H1 (cell line): Measurements from ENCODE around the gene FXR1. TPM values are rescaled to one million over a fixed set of nuclear protein-coding genes. Genes with fewer than 3 reads are reported as not detected.

Experiments
- CTCF ChIA-PET: fragments of 300-600 bp; sonication (Branson Sonifier 250); formaldehyde crosslinking; loops from one replicate; lab custom pipeline; 2021; ENCODE audit not compliant: partially characterized antibody; lab: Charles Lee
- POLR2A ChIA-PET: fragments of 300-600 bp; sonication (Branson Sonifier 250); formaldehyde crosslinking; loops from one replicate; lab custom pipeline; 2021; ENCODE audit warnings: inconsistent platforms; ENCODE audit not compliant: partially characterized antibody; lab: Charles Lee
- DNase-seq, 2 experiments: peaks; one replicate each; pipeline versions ENCODE4 v3.0.0 to v3.0.0-alpha.2; 2010 to 2022; ENCODE audit warnings: low spot score in 2 of 2, low read depth in 1 of 2, mixed read lengths in 1 of 2
- FAIRE-seq: peaks from 2 replicates; lab custom pipeline; 2011; peaks lifted over from hg19 to GRCh38; lab: Jason Lieb, UNC
- H2AFZ ChIP-seq: 2 replicates; pipeline ENCODE4 v1.8.1; 2012; ENCODE audit warnings: low read length, inconsistent platforms
- H2AK5ac ChIP-seq: 2 replicates; pipeline ENCODE4 v1.6.1; 2013; ENCODE audit warnings: low read depth, low read length
- H2BK120ac ChIP-seq: replicated peaks from 2 replicates; pipeline ENCODE3; 2013; ENCODE audit warnings: low read depth, low read length, inconsistent platforms
- H2BK12ac ChIP-seq: 2 replicates; pipeline ENCODE4 v1.6.1; 2013; ENCODE audit warnings: low read depth, low read length
- H2BK15ac ChIP-seq: 2 replicates; pipeline ENCODE4 v1.6.1; 2013; ENCODE audit warnings: low read length
- H2BK20ac ChIP-seq: 2 replicates; pipeline ENCODE4 v1.6.1; 2013; ENCODE audit warnings: low read length
- H2BK5ac ChIP-seq: 2 replicates; pipeline ENCODE4 v1.6.1; 2013; ENCODE audit warnings: low read depth, low read length
- H3K14ac ChIP-seq: 2 replicates; pipeline ENCODE4 v1.6.1; 2013; ENCODE audit warnings: inconsistent platforms; ENCODE audit not compliant: insufficient read length
- H3K18ac ChIP-seq: 2 replicates; pipeline ENCODE4 v1.6.1; 2013; ENCODE audit warnings: low read length; ENCODE audit errors: extremely low read depth
- H3K23ac ChIP-seq: 2 replicates; pipeline ENCODE4 v1.6.1; 2013; ENCODE audit warnings: inconsistent platforms; ENCODE audit not compliant: insufficient read length
- H3K23me2 ChIP-seq: 2 replicates; pipeline ENCODE4 v1.6.1; 2013; ENCODE audit warnings: low read depth, low read length
- H3K27ac ChIP-seq: 2 replicates; pipeline ENCODE4 v1.6.1; 2011; ENCODE audit warnings: low read depth, low read length, inconsistent platforms
- H3K27me3 ChIP-seq, 4 experiments: replicated peaks in 1 of 4; 1 replicate in 1 of 4; 2 replicates in 3 of 4; pipeline versions ENCODE4 v1.6.1 to v1.8.1; 2011 to 2013; ENCODE audit warnings: low read length in 3 of 4, mild to moderate bottlenecking in 3 of 4, inconsistent platforms in 2 of 4, mixed read lengths in 2 of 4, moderate library complexity in 1 of 4; ENCODE audit not compliant: control insufficient read depth in 3 of 4, insufficient read depth in 3 of 4; ENCODE audit errors: extremely low read depth in 1 of 4
- H3K36me3 ChIP-seq, 4 experiments: 2 replicates each; pipeline versions ENCODE4 v1.6.1 to v1.8.1; 2011 to 2013; ENCODE audit warnings: mild to moderate bottlenecking in 4 of 4, low read length in 3 of 4, moderate library complexity in 2 of 4, control low read depth in 1 of 4, inconsistent platforms in 1 of 4; ENCODE audit not compliant: insufficient read depth in 4 of 4, control insufficient read depth in 2 of 4
- H3K4ac ChIP-seq: replicated peaks from 2 replicates; pipeline ENCODE3; 2013; ENCODE audit warnings: low read length, low read depth, mixed read lengths, inconsistent platforms; ENCODE audit not compliant: insufficient read length
- H3K4me1 ChIP-seq, 4 experiments: replicated peaks in 1 of 4; 1 replicate in 1 of 4; 2 replicates in 3 of 4; pipeline versions ENCODE4 v1.6.1 to v1.8.1; 2011 to 2013; ENCODE audit warnings: low read length in 3 of 4, inconsistent platforms in 2 of 4, mixed read lengths in 1 of 4; ENCODE audit not compliant: insufficient read depth in 4 of 4, control insufficient read depth in 3 of 4
- H3K4me2 ChIP-seq, 2 experiments: 2 replicates each; pipeline versions ENCODE4 v1.6.1 to v1.8.1; 2011 to 2013; ENCODE audit warnings: low read depth in 2 of 2, low read length in 2 of 2, control low read depth in 1 of 2, inconsistent platforms in 1 of 2, mild to moderate bottlenecking in 1 of 2; ENCODE audit not compliant: insufficient read depth in 1 of 2
- H3K4me3 ChIP-seq, 4 experiments: fragments of 200-600, 300-600 bp in 1 of 4; sonication (generic), shearing (Covaris generic), sonication (Bioruptor Twin) in 1 of 4; 2 replicates each; pipeline versions ENCODE4 v1.5.1 to v1.8.1; 2011 to 2016; ENCODE audit warnings: low read length in 4 of 4, low read depth in 3 of 4, control low read depth in 2 of 4, inconsistent platforms in 2 of 4, mild to moderate bottlenecking in 2 of 4, mixed read lengths in 1 of 4, moderate library complexity in 1 of 4; ENCODE audit not compliant: insufficient read depth in 2 of 4; ENCODE audit errors: extremely low read depth in 1 of 4
- H3K56ac ChIP-seq: replicated peaks from 2 replicates; pipeline ENCODE3; 2013; ENCODE audit warnings: low read depth, mild to moderate bottlenecking, mixed read lengths, low read length, inconsistent platforms; ENCODE audit not compliant: insufficient read length
- H3K79me1 ChIP-seq: 2 replicates; pipeline ENCODE4 v1.6.1; 2013; ENCODE audit warnings: low read depth, low read length, control low read depth
- H3K79me2 ChIP-seq, 2 experiments: 2 replicates each; pipeline versions ENCODE4 v1.6.1 to v1.8.1; 2012 to 2013; ENCODE audit warnings: low read length in 2 of 2, mild to moderate bottlenecking in 2 of 2, inconsistent platforms in 1 of 2; ENCODE audit not compliant: insufficient read depth in 2 of 2, control insufficient read depth in 1 of 2
- H3K9ac ChIP-seq, 4 experiments: replicated peaks in 1 of 4; 1 replicate in 1 of 4; 2 replicates in 3 of 4; pipeline versions ENCODE4 v1.6.1 to v1.8.1; 2011 to 2013; ENCODE audit warnings: low read depth in 3 of 4, low read length in 3 of 4, control low read depth in 2 of 4, mild to moderate bottlenecking in 2 of 4, moderate library complexity in 2 of 4, inconsistent platforms in 1 of 4; ENCODE audit errors: extremely low read depth in 1 of 4
- H3K9me3 ChIP-seq, 2 experiments: 2 replicates each; pipeline versions ENCODE4 v1.6.1 to v1.8.1; 2012 to 2013; ENCODE audit warnings: mild to moderate bottlenecking in 2 of 2, moderate library complexity in 2 of 2, control low read depth in 1 of 2, inconsistent platforms in 1 of 2, low read depth in 1 of 2, low read length in 1 of 2, mixed read lengths in 1 of 2; ENCODE audit not compliant: insufficient read depth in 2 of 2
- H4K20me1 ChIP-seq, 2 experiments: replicated peaks in 1 of 2; 2 replicates each; pipeline versions ENCODE3 to v1.8.1; 2011 to 2013; ENCODE audit warnings: inconsistent platforms in 2 of 2, low read length in 2 of 2, mild to moderate bottlenecking in 1 of 2; ENCODE audit not compliant: insufficient read depth in 2 of 2, control insufficient read depth in 1 of 2
- H4K5ac ChIP-seq: 2 replicates; pipeline ENCODE4 v1.6.1; 2013; ENCODE audit warnings: low read length, low read depth, mixed read lengths, inconsistent platforms; ENCODE audit not compliant: insufficient read length
- H4K8ac ChIP-seq: 2 replicates; pipeline ENCODE4 v1.8.0; 2013; ENCODE audit warnings: mild to moderate bottlenecking, moderate library complexity, low read length, inconsistent platforms; ENCODE audit not compliant: insufficient read depth; ENCODE audit errors: extremely low read depth
- H4K91ac ChIP-seq: replicated peaks from 2 replicates; pipeline ENCODE3; 2013; ENCODE audit warnings: low read length, mixed read lengths, inconsistent platforms; ENCODE audit not compliant: insufficient read length
- BACH1 ChIP-seq: IDR thresholded peaks from 2 replicates; pipeline ENCODE4 v1.6.1; 2012; ENCODE audit warnings: low read length, improper control_type of control experiment
- JUND ChIP-seq: IDR thresholded peaks from 2 replicates; pipeline ENCODE4 v1.6.1; 2011; ENCODE audit warnings: mild to moderate bottlenecking, improper control_type of control experiment, low read length
- KDM1A ChIP-seq: fragments of 200-600, 300-600 bp; sonication (generic); IDR thresholded peaks from 2 replicates; pipeline ENCODE4 v1.7.1; 2016; ENCODE audit warnings: mild to moderate bottlenecking, low read length, borderline replicate concordance
- KDM4A ChIP-seq: IDR thresholded peaks from one replicate; pipeline ENCODE4 v1.7.1; 2012; ENCODE audit warnings: low read depth, mild to moderate bottlenecking, moderate library complexity, low read length, inconsistent platforms; ENCODE audit not compliant: severe bottlenecking
- RFX5 ChIP-seq: IDR thresholded peaks from 2 replicates; pipeline ENCODE4 v1.6.1; 2011; ENCODE audit warnings: low read depth, low read length, improper control_type of control experiment, borderline replicate concordance
- SIN3A ChIP-seq, 2 experiments: IDR thresholded peaks in 1 of 2; conservative IDR thresholded peaks in 1 of 2; 2 replicates each; pipeline ENCODE4 v1.6.1; 2011 to 2012; ENCODE audit warnings: low read length in 2 of 2, improper control_type of control experiment in 1 of 2, low read depth in 1 of 2, mild to moderate bottlenecking in 1 of 2
- SP2 ChIP-seq: IDR thresholded peaks from 2 replicates; pipeline ENCODE4 v1.6.1; 2012; ENCODE audit warnings: mild to moderate bottlenecking, low read length, inconsistent platforms
- SUZ12 ChIP-seq: fragments of 200-600 bp; sonication (generic); IDR thresholded peaks from 2 replicates; pipeline ENCODE4 v1.6.1; 2012; ENCODE audit warnings: mild to moderate bottlenecking, inconsistent platforms, low read length, moderate library complexity, mixed read lengths
- TCF12 ChIP-seq: IDR thresholded peaks from 2 replicates; pipeline ENCODE4 v1.6.1; 2011; ENCODE audit warnings: low read depth, mild to moderate bottlenecking, low read length
- polyA plus RNA-seq, 7 experiments: library from polyadenylated mRNA; depleted of rRNA in 3 of 7; stranded (reverse) in 5 of 7; unstranded in 2 of 7; fragments of >200 nt in 5 of 7; fragments of 200-250 nt in 2 of 7; gene quantifications; 1 replicate in 5 of 7; 2 replicates in 1 of 7; 4 replicates in 1 of 7; pipeline versions ENCODE4 v1.2.1 to v1.2.3, GENCODE V29; 2011 to 2013; ENCODE audit warnings: missing spikeins in 2 of 7, mixed read lengths in 2 of 7
- total RNA-seq: library from RNA; stranded (reverse); fragmentation: NEBNext Ultra II Directional; extraction: Animal tissue kit (Norgen Biotek cat#: 25700); gene quantifications from 2 replicates; pipeline ENCODE4 v1.2.1, GENCODE V29; 2021
- TF ChIP-seq, protein P1 (sequence below): IDR thresholded peaks from 2 replicates; pipeline ENCODE4 v1.6.1; 2012; ENCODE audit warnings: low read length, inconsistent platforms
- TF ChIP-seq, protein P2 (sequence below): IDR thresholded peaks from 2 replicates; pipeline ENCODE4 v1.6.1; 2011; ENCODE audit warnings: low read depth, mild to moderate bottlenecking, low read length; ENCODE audit not compliant: insufficient read depth

Gene FXR1
- total and polyA plus RNA-seq, 2 of the 8 experiments (the other 6 are each of a cell fraction or from before 2014, with no cell fraction given) = 108 to 283 TPM

DNA sequence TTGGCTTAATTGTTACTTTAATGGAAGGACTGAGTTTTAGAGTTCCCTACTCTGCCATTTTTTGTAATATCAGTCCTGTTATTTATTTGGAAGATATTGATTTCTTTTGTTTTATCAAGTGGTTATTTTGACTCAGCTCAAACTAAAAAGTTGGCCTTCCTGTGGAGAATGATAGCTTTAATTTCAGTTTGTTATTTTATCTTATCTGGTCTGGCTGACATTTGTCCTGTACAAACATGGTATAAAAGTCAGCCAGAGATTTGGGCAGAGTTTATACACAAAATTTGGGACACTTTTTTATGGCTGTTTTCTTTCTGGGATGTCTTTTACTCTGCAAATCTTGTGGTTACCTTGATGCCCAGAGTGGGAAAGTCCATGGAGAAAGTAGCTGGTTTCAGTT lies 118.5 kb downstream of the FXR1 start:
- Histone ChIP-seq H3K36me3 (no peaks in the 10 kb centered on the region), H3K18ac (no peak overlapping the region), H3K27me3 (peaks cover 0 to 1% (median 0%) of the 10 kb centered on the region in 4 experiments; a peak in 1 of 7 replicates), H2BK120ac (no peak overlapping the region), H3K23ac (no peak overlapping the region), H2BK20ac (no peak overlapping the region), H4K8ac (no peak overlapping the region), H4K20me1 (no peaks in the 10 kb centered on the region), H2AFZ (no peak overlapping the region), H3K79me1 (no peaks in the 10 kb centered on the region), H4K91ac (no peak overlapping the region), H2BK12ac (no peak overlapping the region), H3K14ac (no peak overlapping the region), H2AK5ac (no peak overlapping the region), H3K4ac (no peak overlapping the region), H3K4me1 (no peaks in the 10 kb centered on the region), H3K56ac (no peak overlapping the region), H3K79me2 (no peaks in the 10 kb centered on the region), H4K5ac (no peak overlapping the region), H2BK5ac (no peak overlapping the region), H3K4me2 (no peak overlapping the region), H3K9ac (no peak overlapping the region), H3K27ac (no peak overlapping the region), H3K4me3 (no peak overlapping the region), H3K9me3 (no peaks in the 10 kb centered on the region; a peak in 1 of 4 replicates), H3K23me2 (no peaks in the 10 kb centered on the region), H2BK15ac (no peak overlapping the region)
- FAIRE-seq (no peak), DNase-seq (no peak)
- TF ChIP-seq SP2 (no peak), KDM4A (no peak), JUND (no peak), SUZ12 (no peak), RFX5 (no peak), SIN3A (conservative IDR thresholded peaks at IDR 0.05 in 1 of 2, IDR thresholded peaks at IDR 0.05 in 1 of 2; ENCODE audit: low read depth in 1 of 2, low read length in 2 of 2) (no peak), KDM1A (no peak), BACH1 (no peak), TCF12 (no peak)
- TF ChIP-seq, protein P1, sequence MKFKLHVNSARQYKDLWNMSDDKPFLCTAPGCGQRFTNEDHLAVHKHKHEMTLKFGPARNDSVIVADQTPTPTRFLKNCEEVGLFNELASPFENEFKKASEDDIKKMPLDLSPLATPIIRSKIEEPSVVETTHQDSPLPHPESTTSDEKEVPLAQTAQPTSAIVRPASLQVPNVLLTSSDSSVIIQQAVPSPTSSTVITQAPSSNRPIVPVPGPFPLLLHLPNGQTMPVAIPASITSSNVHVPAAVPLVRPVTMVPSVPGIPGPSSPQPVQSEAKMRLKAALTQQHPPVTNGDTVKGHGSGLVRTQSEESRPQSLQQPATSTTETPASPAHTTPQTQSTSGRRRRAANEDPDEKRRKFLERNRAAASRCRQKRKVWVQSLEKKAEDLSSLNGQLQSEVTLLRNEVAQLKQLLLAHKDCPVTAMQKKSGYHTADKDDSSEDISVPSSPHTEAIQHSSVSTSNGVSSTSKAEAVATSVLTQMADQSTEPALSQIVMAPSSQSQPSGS = no peak
- TF ChIP-seq, protein P2, sequence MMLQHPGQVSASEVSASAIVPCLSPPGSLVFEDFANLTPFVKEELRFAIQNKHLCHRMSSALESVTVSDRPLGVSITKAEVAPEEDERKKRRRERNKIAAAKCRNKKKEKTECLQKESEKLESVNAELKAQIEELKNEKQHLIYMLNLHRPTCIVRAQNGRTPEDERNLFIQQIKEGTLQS = no peak
- ChIA-PET CTCF (no interaction called here), POLR2A (no interaction called here)
